ENCODE results near the gene GOLT1B.
A peak's percentile ranks its signal among the peaks of the same experiment; 100 is the strongest.
"Not testable (repeated sequence)": the region's sequence is repeated elsewhere in the genome, so short reads cannot be mapped to it uniquely, and the experiment has no call there.

The GOLT1B gene

GRCh38 chr12:21501258-21502163 is at the start of gene GOLT1B, which contains the start of gene RECQL:
Gene GOLT1B, plus strand, starts transcription at chr12:21501789. Its CDS starts 135 bp downstream, at chr12:21501924.
Gene RECQL, minus strand, starts transcription at chr12:21501635. Its CDS starts 2,065 bp downstream, at chr12:21499570.
- peak; percentile 69 to 77 (median 72) for DNase-seq

GRCh38 chr12:21453312-21453852 is 48.2 kb upstream of the GOLT1B start:
- no peak for DNase-seq

GRCh38 chr12:21456291-21456780 is 45.3 kb upstream of the GOLT1B start:
- DNase-seq: peak in 1 of 4 experiments; percentile 7

GRCh38 chr12:21459474-21459873 is 42.1 kb upstream of the GOLT1B start:
- no peak for DNase-seq

- not testable (repeated sequence) for DNase-seq
Observed at GRCh38 chr12:21467334-21467733, 34.3 kb upstream of the GOLT1B start.

GRCh38 chr12:21471294-21471693 is 30.3 kb upstream of the GOLT1B start:
- DNase-seq: no peak

GRCh38 chr12:21472197-21472823 is 29.3 kb upstream of the GOLT1B start:
- no peak for DNase-seq

GRCh38 chr12:21475552-21475951 is 26.0 kb upstream of the GOLT1B start:
- DNase-seq: no peak

- DNase-seq: no peak
Observed at GRCh38 chr12:21476949-21477348, 24.6 kb upstream of the GOLT1B start.

GRCh38 chr12:21478756-21479455 is 22.7 kb upstream of the GOLT1B start:
- DNase-seq: no peak

- DNase-seq: no peak
Observed at GRCh38 chr12:21483531-21483930, 18.1 kb upstream of the GOLT1B start.

GRCh38 chr12:21485998-21486397 is 15.6 kb upstream of the GOLT1B start:
- no peak for DNase-seq

- DNase-seq: no peak
Observed at GRCh38 chr12:21499765-21500164, 1.8 kb upstream of the GOLT1B start.

GRCh38 chr12:21500786-21501257 is 767 bp upstream of the GOLT1B start:
- no peak for DNase-seq

GRCh38 chr12:21502164-21502496 is 541 bp downstream of the GOLT1B start:
- DNase-seq: peak in 2 of 4 experiments; percentile 13 to 16

GRCh38 chr12:21502872-21503271 is 1.3 kb downstream of the GOLT1B start:
- DNase-seq: no peak

- no peak for DNase-seq
Observed at GRCh38 chr12:21505888-21506287, 4.3 kb downstream of the GOLT1B start.

- DNase-seq: no peak
Observed at GRCh38 chr12:21507849-21508248, 6.3 kb downstream of the GOLT1B start.

- no peak for DNase-seq
Observed at GRCh38 chr12:21509768-21510167, 8.2 kb downstream of the GOLT1B start.

GRCh38 chr12:21516281-21516680 is 14.7 kb downstream of the GOLT1B start:
- no peak for DNase-seq

- DNase-seq: no peak
Observed at GRCh38 chr12:21518451-21518850, 16.9 kb downstream of the GOLT1B start.

- no peak for DNase-seq
Observed at GRCh38 chr12:21521541-21521940, 20.0 kb downstream of the GOLT1B start.

- no peak for DNase-seq
Observed at GRCh38 chr12:21523148-21523547, 21.6 kb downstream of the GOLT1B start.

All from activated CD4-positive, CD25-positive, alpha-beta regulatory T cell (primary cell).